Neutrophil (primary cell): ENCODE results near the gene CSNK2A3.

Source experiments
- H3K27ac ChIP-seq: fragments of 200-600 bp; sonication (generic); 2 replicates; pipeline ENCODE4 v1.5.1; 2016; ENCODE audit warnings: mild to moderate bottlenecking, moderate library complexity
- H3K27me3 ChIP-seq: fragments of 200-600 bp; sonication (generic); 2 replicates; pipeline ENCODE4 v1.6.0; 2016; ENCODE audit warnings: mild to moderate bottlenecking
- H3K36me3 ChIP-seq: fragments of 200-600 bp; sonication (generic); 2 replicates; pipeline ENCODE4 v1.5.1; 2017
- H3K4me1 ChIP-seq, 2 experiments: fragments of 200-600 bp in 1 of 2; sonication (generic) in 1 of 2; 1 replicate in 1 of 2; 2 replicates in 1 of 2; pipeline versions ENCODE4 v1.5.1 to v1.6.1; 2013 to 2016; ENCODE audit warnings: low read depth in 1 of 2, low read length in 1 of 2, mild to moderate bottlenecking in 1 of 2, moderate library complexity in 1 of 2; ENCODE audit not compliant: control insufficient read depth in 1 of 2, insufficient read depth in 1 of 2
- H3K4me3 ChIP-seq, 2 experiments: fragments of 200-600 bp in 1 of 2; sonication (generic) in 1 of 2; 1 replicate in 1 of 2; 2 replicates in 1 of 2; pipeline ENCODE4 v1.5.1; 2013 to 2016; ENCODE audit warnings: low read depth in 1 of 2, low read length in 1 of 2, mild to moderate bottlenecking in 1 of 2, moderate library complexity in 1 of 2
- H3K9me3 ChIP-seq: fragments of 200-600 bp; sonication (generic); 2 replicates; pipeline ENCODE4 v1.5.1; 2016
- TF ChIP-seq, protein P1 (sequence below): fragments of 200-600 bp; sonication (generic); IDR thresholded peaks from 2 replicates; pipeline ENCODE4 v1.5.1; 2016; ENCODE audit warnings: antibody characterized with exemption

CSNK2A3 gene

DNA sequence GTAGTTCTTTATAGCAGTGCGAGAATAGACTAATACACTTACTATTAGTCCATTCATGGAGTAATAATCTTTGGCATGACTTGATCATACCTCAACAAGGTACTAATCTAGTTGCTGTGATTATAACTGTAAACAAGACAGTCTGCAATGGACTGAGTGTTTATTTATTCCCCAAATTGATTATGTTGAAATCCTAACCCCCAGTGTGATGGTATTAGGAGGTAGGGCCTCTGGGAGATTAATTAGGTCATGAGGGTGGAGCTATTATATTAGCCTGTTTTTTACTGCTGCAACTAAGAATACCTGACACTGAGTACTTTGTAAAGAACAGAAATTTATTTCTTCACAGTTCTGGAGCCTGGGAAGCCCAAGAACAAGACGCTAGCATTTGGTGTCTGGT, 30.9 kb upstream of the CSNK2A3 start:
- peaks cover 11% of the 10 kb centered on the region for H3K27me3 ChIP-seq
- no peaks in the 10 kb centered on the region for H3K9me3 ChIP-seq
- no peak overlapping the region for H3K27ac ChIP-seq
- TF ChIP-seq, protein P1, sequence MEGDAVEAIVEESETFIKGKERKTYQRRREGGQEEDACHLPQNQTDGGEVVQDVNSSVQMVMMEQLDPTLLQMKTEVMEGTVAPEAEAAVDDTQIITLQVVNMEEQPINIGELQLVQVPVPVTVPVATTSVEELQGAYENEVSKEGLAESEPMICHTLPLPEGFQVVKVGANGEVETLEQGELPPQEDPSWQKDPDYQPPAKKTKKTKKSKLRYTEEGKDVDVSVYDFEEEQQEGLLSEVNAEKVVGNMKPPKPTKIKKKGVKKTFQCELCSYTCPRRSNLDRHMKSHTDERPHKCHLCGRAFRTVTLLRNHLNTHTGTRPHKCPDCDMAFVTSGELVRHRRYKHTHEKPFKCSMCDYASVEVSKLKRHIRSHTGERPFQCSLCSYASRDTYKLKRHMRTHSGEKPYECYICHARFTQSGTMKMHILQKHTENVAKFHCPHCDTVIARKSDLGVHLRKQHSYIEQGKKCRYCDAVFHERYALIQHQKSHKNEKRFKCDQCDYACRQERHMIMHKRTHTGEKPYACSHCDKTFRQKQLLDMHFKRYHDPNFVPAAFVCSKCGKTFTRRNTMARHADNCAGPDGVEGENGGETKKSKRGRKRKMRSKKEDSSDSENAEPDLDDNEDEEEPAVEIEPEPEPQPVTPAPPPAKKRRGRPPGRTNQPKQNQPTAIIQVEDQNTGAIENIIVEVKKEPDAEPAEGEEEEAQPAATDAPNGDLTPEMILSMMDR = no peak
- peaks cover 0 to 8% of the 10 kb centered on the region in 2 experiments for H3K4me1 ChIP-seq
- no peak overlapping the region for H3K4me3 ChIP-seq
- H3K36me3 ChIP-seq = no peaks in the 10 kb centered on the region

DNA sequence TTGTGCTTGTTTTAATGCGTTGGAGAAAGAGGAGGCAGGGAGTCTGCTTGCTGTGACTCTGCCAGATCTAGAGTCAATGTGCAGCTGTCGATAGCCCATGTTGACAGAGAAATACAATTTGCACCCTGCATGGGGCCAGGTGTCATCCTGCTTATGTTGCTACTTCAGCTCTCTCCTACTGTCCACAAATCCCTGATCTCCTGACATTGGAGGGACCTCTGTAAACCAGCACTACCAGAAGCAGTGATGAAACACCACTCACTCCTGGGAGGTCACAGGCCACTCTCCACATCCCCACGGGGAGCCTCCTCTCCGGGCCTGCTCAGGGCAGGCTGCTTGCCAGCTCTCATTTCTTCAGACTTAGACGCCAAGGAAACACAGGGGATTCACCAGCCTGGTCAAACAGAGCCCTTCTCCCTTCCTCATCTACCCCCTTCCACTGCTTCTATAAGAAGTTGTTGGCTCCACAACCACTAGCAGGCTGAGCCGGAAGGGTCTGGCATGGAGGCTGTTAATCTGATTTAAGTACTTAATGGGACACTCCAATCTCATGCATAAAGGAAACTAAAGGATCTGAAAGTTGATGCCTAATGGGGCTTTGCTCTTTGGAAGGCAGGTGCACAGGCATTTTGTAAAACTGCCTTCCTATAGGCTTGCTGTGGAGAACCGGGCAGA, 29.9 kb upstream of the CSNK2A3 start:
- Histone ChIP-seq H3K27ac (no peak overlapping the region), H3K4me1 (peaks cover 0 to 8% of the 10 kb centered on the region in 2 experiments), H3K36me3 (no peaks in the 10 kb centered on the region), H3K4me3 (no peak overlapping the region), H3K27me3 (peaks cover 4% of the 10 kb centered on the region), H3K9me3 (no peaks in the 10 kb centered on the region)
- TF ChIP-seq, protein P1 = no peak

DNA sequence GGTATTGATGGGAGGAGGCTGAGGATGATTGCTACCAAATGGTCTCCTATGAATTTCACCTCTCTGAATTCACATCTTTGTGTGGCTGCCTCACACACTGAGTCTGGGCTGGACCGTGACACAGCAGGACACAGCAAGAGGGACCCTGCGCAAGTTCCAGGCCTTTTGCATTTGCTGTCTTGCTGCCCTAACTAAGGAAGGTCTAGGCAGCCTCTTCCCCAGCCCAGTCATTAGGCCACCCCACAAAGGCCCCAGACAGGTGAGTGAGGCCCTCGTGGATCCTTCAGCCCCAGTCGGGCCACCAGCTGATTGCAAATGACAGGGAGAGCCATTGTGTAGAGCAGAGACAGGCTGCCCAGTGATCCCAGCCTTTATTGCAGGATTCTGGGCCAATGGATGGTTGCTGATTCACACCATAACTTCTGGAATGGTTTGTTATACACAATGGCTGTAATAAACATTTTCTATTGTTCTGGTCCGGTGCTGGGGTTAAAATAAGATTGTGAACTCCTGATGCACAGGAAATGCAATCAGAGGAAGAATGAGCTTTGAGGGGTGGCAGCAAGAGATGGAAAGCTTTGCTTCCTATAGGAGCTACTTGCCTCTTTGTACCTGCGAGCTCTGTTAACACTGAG, 28.5 kb upstream of the CSNK2A3 start:
- no peak overlapping the region for H3K4me3 ChIP-seq
- TF ChIP-seq, protein P1 = no peak
- H3K36me3 ChIP-seq = no peaks in the 10 kb centered on the region
- peaks cover 4% of the 10 kb centered on the region for H3K27me3 ChIP-seq
- peaks cover 0 to 8% of the 10 kb centered on the region in 2 experiments for H3K4me1 ChIP-seq
- H3K27ac ChIP-seq = no peak overlapping the region
- no peaks in the 10 kb centered on the region for H3K9me3 ChIP-seq

DNA sequence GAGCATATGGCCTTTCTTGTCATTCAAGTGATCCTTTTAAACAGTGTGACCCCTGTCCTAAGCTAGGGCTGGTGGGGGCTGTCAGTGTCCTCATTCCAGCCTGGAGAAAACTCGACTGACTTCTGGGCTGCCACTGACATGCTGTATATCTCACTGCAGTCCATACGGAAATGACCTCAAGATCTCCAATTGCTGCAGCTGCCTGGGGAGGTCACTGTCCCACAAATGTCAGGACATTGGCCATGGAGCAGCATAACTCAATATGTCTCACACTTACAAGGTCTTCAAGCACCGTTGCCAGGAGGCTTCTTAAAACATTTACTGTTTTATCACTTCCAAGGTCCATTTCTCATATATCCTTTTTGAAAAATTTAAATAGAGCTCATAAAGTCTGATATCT, 27.8 kb upstream of the CSNK2A3 start:
- Histone ChIP-seq H3K27me3 (peaks cover 4% of the 10 kb centered on the region), H3K36me3 (no peaks in the 10 kb centered on the region), H3K4me1 (peaks cover 0 to 5% of the 10 kb centered on the region in 2 experiments), H3K4me3 (no peak overlapping the region), H3K27ac (no peak overlapping the region), H3K9me3 (no peaks in the 10 kb centered on the region)
- TF ChIP-seq, protein P1 = no peak

DNA sequence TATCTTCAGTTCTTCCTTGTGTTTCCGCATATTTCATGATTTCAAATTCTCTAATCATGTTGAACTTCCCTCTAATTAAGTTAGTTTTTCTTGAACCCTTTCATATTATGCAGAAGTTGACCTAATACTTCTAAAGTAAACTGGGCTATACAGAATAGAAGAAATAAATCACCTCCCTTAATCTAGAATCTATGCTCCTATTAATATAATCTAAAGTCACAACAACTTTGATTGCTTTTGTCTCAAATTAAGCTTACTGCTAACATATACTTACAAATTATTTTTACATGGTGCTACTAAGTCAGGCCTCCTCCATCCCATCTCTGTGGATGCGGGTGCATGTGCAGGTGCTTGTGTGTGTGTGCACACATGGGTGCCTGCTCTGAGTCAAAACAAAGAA, 27.3 kb upstream of the CSNK2A3 start:
- Histone ChIP-seq H3K27me3 (peaks cover 4% of the 10 kb centered on the region), H3K27ac (no peak overlapping the region), H3K36me3 (no peaks in the 10 kb centered on the region), H3K9me3 (no peaks in the 10 kb centered on the region), H3K4me1 (no peaks in the 10 kb centered on the region), H3K4me3 (no peak overlapping the region)
- TF ChIP-seq, protein P1 = no peak
